NCI-H1930 (cell line): Measurements from ENCODE around the gene ZAR1L.
A peak's percentile ranks its signal among the peaks of the same experiment; 100 is the strongest.

Experiments
- DNase-seq, 2 experiments: peaks; one replicate each; lab custom pipeline; 2025; lab: John Stamatoyannopoulos, UW

Gene ZAR1L

DNA sequence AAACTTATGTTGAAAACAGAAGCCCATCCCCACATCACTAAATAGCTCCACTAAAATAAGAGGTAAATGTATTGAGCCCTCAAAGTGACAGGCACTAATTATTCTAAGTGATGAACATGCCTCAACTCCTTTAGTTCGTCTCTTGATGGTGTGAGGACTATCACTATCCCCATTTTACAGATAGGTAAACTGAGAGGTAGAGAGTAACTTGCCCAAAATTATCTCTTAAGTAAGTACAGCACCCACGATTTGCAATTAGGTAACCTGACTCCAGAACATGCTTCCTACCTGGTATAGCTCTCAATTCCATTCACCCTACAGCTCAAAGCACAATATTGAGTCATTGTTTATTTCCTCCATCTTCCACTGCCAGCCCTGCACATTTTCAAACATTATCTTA, 12.7 kb downstream of the ZAR1L start:
- DNase-seq, result no peak

DNA sequence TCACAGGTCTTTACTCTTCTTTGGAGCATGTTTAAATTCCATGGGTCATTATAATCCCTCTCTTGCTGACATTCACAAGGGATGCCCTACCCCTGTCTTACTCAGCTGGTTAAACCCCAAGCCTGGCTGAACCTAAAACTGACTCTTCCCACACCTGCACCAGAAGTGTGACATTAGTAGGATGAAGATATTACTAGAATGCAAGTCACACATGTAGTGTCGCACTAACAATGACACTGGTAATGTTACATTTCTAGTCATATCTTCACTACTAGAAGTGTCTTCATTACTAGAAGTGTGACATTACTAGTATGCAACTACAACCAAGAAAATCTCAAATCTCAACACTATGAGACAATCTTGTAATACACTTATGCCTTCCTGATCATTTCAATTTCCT, 14.2 kb downstream of the ZAR1L start:
- no peak for DNase-seq

DNA sequence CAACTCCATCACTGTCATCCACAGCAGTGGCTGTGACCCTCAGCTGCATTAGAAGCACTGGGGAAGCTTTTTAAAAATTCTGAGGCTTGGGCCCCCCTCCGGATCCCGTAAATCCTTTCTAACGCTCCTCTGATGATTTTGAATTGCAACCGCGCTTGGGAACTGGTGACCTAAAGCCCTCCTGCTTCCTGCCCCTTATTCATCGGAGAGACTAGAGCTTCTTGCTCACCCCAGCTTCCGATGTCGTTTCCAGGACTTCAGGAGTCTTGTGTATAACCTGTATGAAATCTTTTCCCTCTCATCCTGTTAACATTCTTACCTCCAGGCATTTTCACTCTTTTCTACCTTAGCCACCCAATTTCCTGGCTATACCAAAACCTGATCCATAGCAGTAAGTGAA, 14.8 kb downstream of the ZAR1L start:
- no peak for DNase-seq

DNA sequence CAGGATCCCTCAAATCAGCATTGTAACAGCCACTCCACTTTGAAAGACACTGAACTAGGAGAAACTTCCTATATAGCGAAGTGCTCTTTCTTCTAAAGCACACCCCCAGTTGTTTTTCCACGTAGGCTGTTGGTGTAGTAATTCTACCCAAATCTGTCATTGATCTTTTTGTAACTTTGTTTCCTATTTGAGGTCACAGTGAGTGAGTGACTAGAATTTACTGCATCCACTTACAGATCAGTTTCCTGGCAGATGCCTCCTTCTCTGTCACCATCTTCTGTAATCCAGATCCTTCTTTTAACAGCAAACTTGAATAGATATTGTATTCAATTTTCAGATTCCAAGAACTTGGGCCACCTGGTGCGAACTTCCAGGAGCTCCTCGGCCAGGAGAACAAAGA, 15.3 kb downstream of the ZAR1L start:
- no peak for DNase-seq

DNA sequence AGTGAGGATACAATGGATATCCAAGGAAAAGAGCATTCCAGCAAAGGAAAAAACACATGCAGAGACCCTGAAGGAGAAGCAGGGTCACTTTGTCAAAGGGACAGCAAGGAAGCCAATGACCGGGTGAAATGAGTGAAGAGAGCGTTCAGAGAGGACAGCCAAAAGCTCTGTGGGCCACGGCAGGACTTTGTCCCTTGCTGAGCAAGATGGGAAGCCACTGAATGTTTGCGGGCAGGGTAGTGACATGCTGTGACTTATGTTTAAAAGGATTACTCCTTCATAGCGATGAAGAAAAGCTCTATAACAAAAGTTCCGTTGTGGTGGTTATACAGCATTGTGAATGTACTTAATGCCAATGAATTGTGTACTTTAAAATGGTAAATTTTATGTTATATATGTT, 16.5 kb downstream of the ZAR1L start:
- DNase-seq, result no peak

DNA sequence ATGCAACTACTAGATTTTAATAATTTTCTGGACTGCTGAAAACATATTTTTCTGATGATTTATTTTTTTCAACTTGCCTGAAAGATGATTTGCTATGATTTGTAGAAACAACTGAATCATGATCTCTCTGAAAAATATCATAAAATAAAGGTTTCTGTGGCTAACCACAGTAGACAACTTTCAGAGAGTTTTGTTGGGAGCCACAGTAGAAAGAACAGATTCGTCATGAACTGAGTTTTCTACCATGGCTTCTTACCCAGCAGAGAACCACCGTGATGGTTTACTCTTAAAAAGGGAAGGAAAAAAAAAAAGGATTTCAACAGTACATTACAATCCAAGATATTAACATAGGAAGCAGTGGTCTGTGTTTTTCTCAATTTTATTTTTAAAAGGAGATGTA, 18.0 kb downstream of the ZAR1L start:
- no peak for DNase-seq

DNA sequence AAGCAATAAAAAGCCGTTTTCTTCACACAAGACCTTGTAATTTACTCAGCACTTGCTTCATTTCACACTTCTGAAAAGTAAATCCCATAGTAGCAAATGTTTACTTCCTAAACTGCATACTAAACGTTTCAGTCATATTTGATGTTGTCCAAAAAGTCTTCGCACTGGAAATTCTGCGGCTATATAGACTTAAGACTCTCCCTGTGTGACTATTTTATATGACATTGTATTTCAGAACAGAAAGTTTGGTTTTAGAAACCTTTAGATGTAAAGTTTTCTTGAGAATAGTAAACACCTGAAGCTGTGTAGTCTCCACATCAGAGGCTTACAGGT, 29.6 kb downstream of the ZAR1L start:
- no peak for DNase-seq

DNA sequence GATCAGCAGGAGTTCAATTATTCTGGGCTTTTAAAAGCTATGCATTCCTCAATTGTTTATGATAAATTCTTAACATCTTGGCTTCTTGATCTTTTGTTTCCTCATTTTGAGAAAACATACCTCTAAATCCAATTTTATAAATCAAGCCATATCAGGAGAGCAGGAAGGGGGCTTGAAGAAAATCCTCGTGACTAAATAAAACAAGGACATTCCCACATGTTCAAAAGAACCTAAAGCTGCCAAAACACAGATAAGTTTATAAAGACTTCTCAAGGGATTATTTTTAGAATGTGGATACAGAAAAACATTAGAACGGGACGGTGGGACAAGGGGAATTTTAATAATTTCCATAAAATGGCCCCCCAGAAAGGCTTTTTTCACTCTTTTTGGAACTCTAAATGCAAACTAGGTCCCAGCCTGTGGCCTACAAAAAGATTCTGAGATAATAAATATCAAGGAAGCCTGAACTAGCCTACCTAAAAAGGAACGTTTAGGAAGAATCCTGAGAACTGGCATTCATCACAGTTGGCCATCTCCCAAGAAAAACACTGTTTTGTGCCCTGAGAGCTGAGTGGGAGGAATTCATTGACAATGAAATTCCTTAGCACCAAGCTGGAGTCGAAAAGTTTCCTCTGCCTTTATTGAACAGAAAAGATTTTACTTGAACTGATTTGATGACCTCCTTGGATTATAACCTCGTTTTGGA, 30.1 kb downstream of the ZAR1L start:
- DNase-seq, result no peak

DNA sequence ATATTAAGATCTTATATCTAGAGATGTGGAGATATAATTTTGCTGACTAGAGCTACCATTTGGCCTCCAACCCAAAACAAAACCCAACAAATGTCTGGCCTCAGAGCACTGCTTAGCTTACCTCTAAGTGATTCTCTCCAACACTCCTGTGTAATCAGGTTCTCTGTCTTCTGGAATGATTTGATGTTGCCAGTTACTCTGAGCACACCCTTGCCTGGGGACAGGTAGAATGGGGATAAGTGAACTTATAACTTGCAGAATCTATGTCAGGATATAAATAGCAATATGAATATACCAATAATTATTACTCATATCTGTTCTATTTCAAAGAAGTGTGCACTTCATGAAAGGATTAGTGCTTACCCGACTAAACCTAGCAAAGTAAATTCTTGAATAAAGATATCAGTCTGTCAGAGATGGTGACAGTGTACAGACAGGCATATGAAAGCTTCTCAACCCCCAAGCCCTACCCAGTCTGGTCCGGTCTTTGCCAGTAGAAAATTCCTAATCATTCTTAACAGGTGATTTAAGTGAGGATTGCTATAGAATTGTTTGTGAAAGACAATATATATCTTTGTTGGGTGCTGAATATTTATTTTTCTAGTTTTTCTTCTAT, 33.0 kb downstream of the ZAR1L start:
- DNase-seq, result no peak

DNA sequence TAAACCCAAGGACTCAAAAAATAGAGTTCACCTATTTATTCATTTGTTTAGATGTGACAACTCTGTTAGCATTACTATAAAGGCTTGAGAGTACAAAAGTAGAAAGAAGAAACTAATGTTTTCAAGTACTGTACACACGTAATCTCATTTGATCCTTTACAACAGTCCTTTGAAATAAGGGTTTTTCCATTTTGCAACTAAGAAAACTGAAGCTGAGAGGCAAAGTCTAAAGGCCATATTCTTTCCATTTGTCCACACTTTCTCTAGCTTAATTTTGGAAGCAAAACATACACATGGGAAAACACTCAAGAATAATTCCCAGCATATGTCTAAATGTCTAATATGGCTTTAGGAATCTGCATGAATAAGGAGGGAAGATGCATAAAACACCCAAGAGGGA, 34.1 kb downstream of the ZAR1L start:
- no peak for DNase-seq

DNA sequence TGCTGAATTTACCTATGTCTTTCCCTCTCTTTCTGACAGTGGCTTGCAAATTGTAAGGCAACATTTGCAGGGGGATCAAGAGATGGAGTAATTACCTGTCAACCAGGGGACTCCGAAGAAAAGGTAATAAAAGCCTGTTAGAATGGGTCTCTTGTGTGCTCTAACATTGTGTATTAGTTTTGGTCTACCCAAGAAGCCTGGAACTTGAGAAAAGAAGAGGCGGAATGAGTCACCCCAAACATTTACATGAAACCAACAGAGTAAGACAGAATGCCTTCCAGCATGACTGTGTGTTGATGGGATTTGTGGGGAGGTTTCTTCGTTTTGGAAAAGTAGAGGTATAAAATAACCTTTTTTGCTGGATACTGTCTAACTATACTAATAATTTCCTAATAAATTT, 36.7 kb downstream of the ZAR1L start:
- no peak for DNase-seq

DNA sequence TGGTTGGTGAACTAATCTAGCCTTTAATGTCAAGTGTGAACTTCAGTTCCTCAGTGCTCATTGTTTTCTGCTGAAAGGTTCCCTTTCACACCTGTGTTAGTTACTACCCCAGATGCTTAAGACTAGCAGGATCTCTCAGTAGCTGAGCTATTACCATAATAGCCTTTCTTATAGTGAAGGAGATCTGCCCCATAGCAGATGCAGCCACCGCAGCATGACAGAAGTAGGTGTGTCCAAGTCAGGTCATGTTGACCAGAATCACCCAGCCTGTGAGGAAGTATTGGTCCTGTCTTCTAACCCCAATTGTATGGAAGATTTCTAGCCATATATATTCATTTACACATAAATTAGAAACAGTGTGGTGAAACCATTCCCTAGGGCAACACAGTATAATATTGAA, 37.3 kb downstream of the ZAR1L start:
- DNase-seq, result no peak

DNA sequence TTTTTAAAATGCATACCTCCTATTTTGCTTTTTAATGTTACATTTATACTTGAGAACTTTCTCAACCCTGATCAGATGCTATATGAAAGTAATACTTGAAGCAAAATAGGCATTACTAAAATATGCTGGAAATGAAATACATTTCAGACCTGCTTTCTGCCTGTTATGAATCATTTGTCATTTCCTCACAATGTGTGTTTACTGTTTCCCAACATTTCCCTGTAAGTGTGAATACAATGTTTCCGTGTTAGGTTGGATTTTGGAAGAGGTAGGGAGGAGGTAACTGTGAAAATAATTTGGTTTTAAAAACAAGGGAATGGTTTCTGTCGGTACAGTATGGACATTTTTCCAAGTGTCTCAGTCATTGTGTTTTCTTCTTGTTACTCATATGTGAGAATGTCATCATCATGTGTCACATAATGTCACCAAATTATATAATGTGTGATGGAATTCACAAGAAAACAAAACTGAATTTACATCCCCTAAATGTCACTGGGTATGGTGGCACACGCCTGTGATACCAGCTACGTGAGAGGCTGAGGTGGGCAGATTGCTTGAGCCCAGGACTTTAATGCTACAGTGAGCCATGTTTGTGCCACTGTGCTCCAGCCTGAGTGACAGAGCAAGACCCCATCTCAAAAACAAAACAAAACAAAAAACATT, 43.0 kb downstream of the ZAR1L start:
- DNase-seq, result no peak

DNA sequence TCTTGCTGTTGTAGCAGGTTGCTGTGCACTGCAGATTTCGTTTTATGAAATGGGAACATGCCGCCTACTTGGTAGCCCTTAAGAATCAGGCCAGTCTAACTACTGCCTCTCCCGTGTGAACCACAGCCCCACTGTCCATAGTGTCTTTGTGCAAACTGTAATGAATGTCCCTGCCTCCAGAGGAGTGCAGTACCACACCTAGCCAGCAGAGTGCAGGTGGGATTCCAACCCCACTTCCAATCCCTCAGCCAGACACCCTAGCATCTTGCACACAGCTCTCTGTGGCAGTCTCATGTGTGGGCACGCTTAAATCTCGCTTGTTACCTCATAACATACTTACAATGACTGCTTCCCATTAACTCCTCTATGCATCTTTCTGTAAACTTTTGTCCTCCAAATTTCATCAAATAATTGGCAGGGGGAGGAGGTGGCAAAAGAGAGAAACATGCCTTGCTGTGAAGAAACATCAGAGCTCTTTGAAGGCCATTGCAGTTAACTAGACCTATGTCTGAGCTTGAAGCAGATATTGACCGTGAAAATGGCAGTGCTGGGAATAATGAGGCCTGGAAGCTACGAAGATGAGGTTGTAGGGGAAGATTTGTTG, 47.2 kb downstream of the ZAR1L start:
- DNase-seq, result peak; percentile 7 to 24

DNA sequence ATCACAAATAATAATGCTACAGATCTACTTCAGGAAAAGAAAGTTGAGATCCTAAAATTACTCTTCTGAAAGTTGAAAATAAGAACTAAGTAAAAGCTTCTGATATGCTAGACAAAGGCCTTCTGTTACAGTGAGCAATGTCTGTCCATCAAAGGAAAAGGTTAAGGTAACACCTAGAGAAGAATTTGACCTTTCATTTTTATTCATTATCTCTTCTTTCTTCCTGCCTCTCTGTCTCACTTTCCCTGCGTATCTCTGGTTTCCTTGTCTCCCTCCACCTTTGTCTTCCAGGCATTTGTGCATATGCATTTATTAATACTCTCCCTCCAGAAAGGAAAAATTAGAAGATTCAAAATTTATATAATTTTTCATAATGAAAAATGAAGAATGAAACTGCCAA, 49.0 kb downstream of the ZAR1L start:
- DNase-seq, result no peak

DNA sequence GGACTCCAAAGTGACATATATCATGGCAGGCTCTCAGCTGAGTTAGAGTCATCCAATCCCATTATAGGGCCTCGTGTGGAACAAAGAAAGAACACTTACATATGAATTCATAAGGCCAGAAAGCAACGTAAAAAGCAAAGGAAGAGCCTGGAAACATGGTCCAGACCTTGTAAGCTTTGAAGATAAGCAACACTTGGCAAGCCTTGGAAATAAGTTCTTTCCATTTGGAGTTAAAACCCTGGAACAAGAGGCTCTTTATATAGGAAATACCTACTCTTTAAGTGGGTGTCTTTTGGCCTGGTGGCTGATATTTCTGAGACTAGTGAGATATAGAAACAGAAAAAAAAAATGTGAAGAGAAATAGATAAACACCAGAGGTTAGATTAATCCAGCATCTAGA, 49.4 kb downstream of the ZAR1L start:
- no peak for DNase-seq

DNA sequence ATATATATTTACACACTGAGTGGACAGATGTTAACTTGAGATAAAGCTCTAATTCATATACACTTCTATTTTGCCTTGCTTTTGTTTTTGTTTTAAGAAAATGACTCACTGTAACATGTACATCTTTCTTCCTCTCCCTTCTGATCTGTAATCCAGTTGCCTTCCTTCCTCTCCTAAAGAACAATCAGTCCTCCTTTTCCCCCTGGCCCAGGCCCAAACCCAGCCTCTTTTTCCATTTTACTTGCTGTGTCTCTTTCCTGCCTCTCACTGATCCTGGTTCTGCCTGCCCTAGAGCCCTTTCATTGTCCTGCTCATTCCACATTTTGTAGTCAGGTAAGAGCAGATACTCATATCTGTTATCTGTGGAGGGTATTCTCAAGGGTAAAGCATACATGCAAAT, 50.8 kb downstream of the ZAR1L start:
- no peak for DNase-seq

DNA sequence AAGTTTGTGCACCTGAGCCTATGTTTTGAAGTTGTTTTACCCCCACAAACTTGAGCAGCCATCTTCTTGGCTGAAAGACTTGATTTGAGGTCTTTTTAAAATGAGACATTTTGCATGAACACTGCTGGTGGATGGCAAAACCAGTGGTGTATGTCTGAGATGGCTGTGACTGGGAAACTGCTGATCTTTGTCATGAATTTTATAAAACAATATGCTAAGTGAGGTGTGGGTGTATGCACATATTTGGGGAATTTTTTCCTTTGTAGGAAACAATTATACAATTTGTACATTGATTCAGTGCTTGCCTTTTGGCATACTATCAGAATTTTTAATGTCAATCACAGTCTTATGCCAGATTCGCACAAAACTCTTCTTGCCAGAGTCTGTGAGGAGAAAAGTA, 52.5 kb downstream of the ZAR1L start:
- no peak for DNase-seq

DNA sequence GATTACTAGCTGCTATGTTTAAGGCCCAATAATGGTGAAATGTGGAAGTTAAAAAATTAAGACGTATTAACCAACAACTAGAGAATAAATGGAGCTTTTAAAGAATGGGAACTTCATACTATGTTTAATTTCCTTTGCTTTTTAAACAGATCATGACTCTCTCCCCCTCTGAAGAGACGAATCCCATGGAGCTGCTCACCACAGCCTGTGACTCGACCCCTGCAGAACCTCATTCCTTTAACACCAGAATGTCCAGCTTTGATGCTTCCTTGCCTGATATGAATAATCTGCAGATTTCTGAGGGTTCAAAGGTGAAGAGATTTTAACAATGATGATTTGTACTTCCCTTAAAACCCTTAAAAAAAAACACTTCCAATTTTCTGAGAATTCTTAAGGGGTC, 53.0 kb downstream of the ZAR1L start:
- DNase-seq, result no peak

DNA sequence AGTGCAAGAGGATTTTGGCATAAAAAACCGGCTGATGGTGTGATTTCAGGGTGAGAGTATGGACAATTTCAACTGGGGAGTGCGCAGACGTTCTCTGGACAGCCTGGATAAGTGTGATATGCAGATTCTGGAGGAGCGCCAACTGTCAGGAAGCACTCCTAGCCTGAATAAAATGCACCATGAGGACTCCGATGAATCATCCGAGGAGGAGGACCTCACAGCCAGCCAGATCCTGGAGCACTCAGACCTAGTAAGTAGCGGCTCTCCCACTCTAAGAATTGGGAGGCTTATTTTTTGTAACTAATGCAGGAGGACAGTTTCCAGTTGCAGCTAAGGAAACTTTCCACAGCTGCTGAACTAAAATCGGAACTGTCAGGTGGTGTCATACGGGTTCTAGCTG, 53.6 kb downstream of the ZAR1L start:
- DNase-seq, result no peak

DNA sequence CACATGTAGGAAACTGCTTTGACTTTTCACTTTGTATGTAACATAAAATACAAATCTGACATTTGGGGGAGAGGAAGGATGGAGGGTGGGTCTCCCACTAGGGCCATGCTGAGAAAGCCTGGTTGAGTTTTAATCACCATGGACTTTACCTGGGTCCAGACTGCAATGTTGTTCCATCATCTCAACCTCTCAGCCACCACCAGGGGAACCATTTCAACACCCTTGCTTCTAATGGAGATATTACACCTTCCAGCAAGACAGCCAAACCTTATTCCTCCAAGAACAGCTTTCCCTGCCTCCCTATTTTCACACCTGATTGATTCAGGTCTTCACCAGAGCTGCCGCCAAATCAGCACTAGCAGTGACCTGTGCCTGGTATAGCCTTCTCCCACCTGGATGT, 56.0 kb downstream of the ZAR1L start:
- no peak for DNase-seq

DNA sequence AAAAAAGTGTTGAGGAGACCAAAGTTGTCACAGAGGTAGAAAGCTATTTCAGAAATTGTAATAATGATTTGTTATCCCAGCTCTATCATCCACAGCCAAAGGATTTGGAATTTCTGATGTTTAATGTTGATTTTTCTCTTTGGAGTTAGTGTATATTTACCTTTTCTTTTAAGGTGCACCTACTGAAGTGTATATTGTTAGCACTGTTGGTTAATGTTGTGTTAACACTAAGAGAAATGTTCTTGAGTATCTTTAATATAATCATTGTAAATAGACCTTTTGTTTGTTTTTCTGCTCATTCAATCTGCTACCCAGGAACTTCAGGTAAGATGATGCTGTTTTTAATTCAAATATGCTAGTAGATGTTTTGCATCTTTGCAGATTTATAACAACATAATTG, 57.5 kb downstream of the ZAR1L start:
- DNase-seq, result no peak

DNA sequence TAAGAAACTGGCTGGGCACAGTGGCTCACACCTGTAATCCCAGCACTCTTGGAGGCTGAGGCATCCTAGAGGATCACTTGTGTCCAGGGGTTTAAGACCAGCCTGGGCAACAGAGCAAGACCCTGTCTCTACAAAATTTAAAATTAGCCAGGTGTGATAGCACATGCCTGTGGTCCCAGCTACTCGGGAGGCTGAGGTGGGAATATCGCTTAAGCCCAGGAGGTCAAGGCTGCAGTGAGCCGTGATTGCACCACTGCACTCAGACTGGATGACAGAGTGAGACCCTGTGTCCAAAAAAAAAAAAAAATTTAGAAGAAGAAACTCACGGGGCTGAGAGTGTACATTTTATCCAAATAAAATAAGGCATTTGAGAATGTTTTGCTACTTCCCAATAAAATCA, 58.9 kb downstream of the ZAR1L start:
- DNase-seq, result no peak

DNA sequence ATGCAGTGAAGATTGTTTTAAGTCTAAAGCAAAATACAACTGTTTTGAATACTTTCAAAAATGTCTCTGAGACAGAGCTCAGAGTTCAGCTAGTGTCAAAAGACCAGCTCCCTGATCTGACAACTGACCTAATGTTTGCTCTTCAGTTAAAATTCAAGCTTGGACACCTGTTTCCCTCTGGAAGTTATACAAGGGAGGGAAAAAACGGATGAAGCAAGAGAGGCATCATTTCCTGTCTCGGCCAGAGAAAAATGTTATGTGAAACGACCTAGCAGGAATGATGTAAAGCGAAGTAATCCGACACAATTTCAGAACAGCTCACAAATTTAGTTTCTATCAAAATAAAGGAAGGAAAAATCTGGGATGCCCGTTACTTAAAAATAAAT, 59.4 kb downstream of the ZAR1L start:
- DNase-seq, result no peak
